LHCN-M2 (cell line): ENCODE data around the gene NUTM2F. TPM values are rescaled to one million over a fixed set of nuclear protein-coding genes. Genes with fewer than 3 reads are reported as not detected.

Source experiments
- total RNA-seq: library from RNA; depleted of rRNA; stranded (reverse); fragments of >200 nt; gene quantifications from 2 replicates; pipeline ENCODE4 v1.2.3, GENCODE V29; 2014; rRNA removed

The NUTM2F gene
- total RNA-seq, 1 experiment from 2014 or later: not detected

Other genes with a start within 250 kb of the NUTM2F start
- 11.5 and 13.6 TPM in 2 replicates for gene PTPDC1, start 244.2 kb downstream of the NUTM2F start, total RNA-seq
- 2.4 and 3.7 TPM in 2 replicates for gene ZNF169, start 69.3 kb downstream of the NUTM2F start, total RNA-seq
- gene PCAT7, start 226.4 kb upstream of the NUTM2F start, total RNA-seq: not detected in 2 replicates